GM21447 (cell line): ENCODE measurements around the gene TSPAN32.
A peak's percentile ranks its signal among the peaks of the same experiment; 100 is the strongest.
"Not testable (repeated sequence)": the region's sequence is repeated elsewhere in the genome, so short reads cannot be mapped to it uniquely, and the experiment has no call there.

Experiments used
- ATAC-seq: cut with Tn5 transposase; IDR thresholded peaks from one replicate; pipeline ENCODE4 v1.9.1; 2021; ENCODE audit not compliant: unreplicated experiment

The TSPAN32 gene

GRCh38 chr11:2280208-2280607, 21.6 kb upstream of the TSPAN32 start:
- no peak for ATAC-seq

- not testable (repeated sequence) for ATAC-seq
These were observed 15.5 kb upstream of the TSPAN32 start for GRCh38 chr11:2286350-2286749.

- ATAC-seq, result no peak
These were observed 14.7 kb upstream of the TSPAN32 start for GRCh38 chr11:2287091-2287490.

GRCh38 chr11:2289350-2289749, 12.5 kb upstream of the TSPAN32 start:
- no peak for ATAC-seq

GRCh38 chr11:2289859-2290258, 12.0 kb upstream of the TSPAN32 start:
- ATAC-seq, result no peak

GRCh38 chr11:2290351-2290841, 11.4 kb upstream of the TSPAN32 start:
- no peak for ATAC-seq

GRCh38 chr11:2293531-2293971, 8.3 kb upstream of the TSPAN32 start:
- ATAC-seq, result no peak

- ATAC-seq, result no peak
These were observed 7.6 kb upstream of the TSPAN32 start for GRCh38 chr11:2293984-2294925.

GRCh38 chr11:2294926-2295290, 6.9 kb upstream of the TSPAN32 start:
- no peak for ATAC-seq

GRCh38 chr11:2295971-2296912, 5.6 kb upstream of the TSPAN32 start:
- no peak for ATAC-seq

- no peak for ATAC-seq
These were observed 4.7 kb upstream of the TSPAN32 start for GRCh38 chr11:2296913-2297622.

- ATAC-seq, result no peak
These were observed 4.2 kb upstream of the TSPAN32 start for GRCh38 chr11:2297623-2298030.

GRCh38 chr11:2298131-2298794, 3.5 kb upstream of the TSPAN32 start:
- ATAC-seq, result no peak

GRCh38 chr11:2298795-2299761, 2.7 kb upstream of the TSPAN32 start:
- ATAC-seq, result no peak

GRCh38 chr11:2299773-2300172, 2.0 kb upstream of the TSPAN32 start:
- ATAC-seq, result no peak

- no peak for ATAC-seq
These were observed 1.4 kb upstream of the TSPAN32 start for GRCh38 chr11:2300290-2300935.

- ATAC-seq, result no peak
These were observed 730 bp upstream of the TSPAN32 start for GRCh38 chr11:2300936-2301630.

GRCh38 chr11:2302306-2302895, 588 bp downstream of the TSPAN32 start:
- peak; percentile 9 for ATAC-seq
